ENCODE measurements around the gene INPP5F.
A peak's percentile ranks its signal among the peaks of the same experiment; 100 is the strongest.

Gene INPP5F

GRCh38 chr10:119749455-119749854 is 23.6 kb downstream of the INPP5F start:
- no peaks in the 10 kb centered on the region for H3K27me3 Mint-ChIP-seq
- no peaks in the 10 kb centered on the region for H3K9me3 Mint-ChIP-seq
- H3K36me3 Mint-ChIP-seq (ENCODE audit: low read depth) = peaks cover 10% of the 10 kb centered on the region
- H3K27ac Mint-ChIP-seq = no peak overlapping the region
- H3K4me3 Mint-ChIP-seq = no peak overlapping the region
- peaks cover 21% of the 10 kb centered on the region for H3K4me1 Mint-ChIP-seq (ENCODE audit: low read depth)

- Mint-ChIP-seq H3K36me3 (ENCODE audit: low read depth) (peaks cover 10% of the 10 kb centered on the region), H3K9me3 (no peaks in the 10 kb centered on the region), H3K4me1 (ENCODE audit: low read depth) (peaks cover 11% of the 10 kb centered on the region), H3K27me3 (no peaks in the 10 kb centered on the region), H3K27ac (peak overlapping the region; percentile 49), H3K4me3 (no peak overlapping the region)
Observed at GRCh38 chr10:119750391-119751230, 24.8 kb downstream of the INPP5F start.

- no peaks in the 10 kb centered on the region for H3K9me3 Mint-ChIP-seq
- no peak overlapping the region for H3K4me3 Mint-ChIP-seq
- no peaks in the 10 kb centered on the region for H3K27me3 Mint-ChIP-seq
- H3K36me3 Mint-ChIP-seq (ENCODE audit: low read depth) = peaks cover 14% of the 10 kb centered on the region
- H3K4me1 Mint-ChIP-seq (ENCODE audit: low read depth) = peaks cover 15% of the 10 kb centered on the region
- no peak overlapping the region for H3K27ac Mint-ChIP-seq
Observed at GRCh38 chr10:119753309-119753708, 27.5 kb downstream of the INPP5F start.

- Mint-ChIP-seq H3K27ac (no peak overlapping the region), H3K27me3 (no peaks in the 10 kb centered on the region), H3K4me1 (ENCODE audit: low read depth) (peaks cover 15% of the 10 kb centered on the region), H3K36me3 (ENCODE audit: low read depth) (peaks cover 14% of the 10 kb centered on the region), H3K4me3 (no peak overlapping the region), H3K9me3 (no peaks in the 10 kb centered on the region)
Observed at GRCh38 chr10:119754085-119754484, 28.2 kb downstream of the INPP5F start.

- Mint-ChIP-seq H3K4me1 (ENCODE audit: low read depth) (peaks cover 15% of the 10 kb centered on the region), H3K4me3 (no peak overlapping the region), H3K36me3 (ENCODE audit: low read depth) (peaks cover 18% of the 10 kb centered on the region), H3K27me3 (no peaks in the 10 kb centered on the region), H3K9me3 (no peaks in the 10 kb centered on the region), H3K27ac (no peak overlapping the region)
Observed at GRCh38 chr10:119754936-119755335, 29.1 kb downstream of the INPP5F start.

GRCh38 chr10:119755446-119755845 is 29.6 kb downstream of the INPP5F start:
- Mint-ChIP-seq H3K4me1 (ENCODE audit: low read depth) (peaks cover 10% of the 10 kb centered on the region), H3K27ac (no peak overlapping the region), H3K27me3 (no peaks in the 10 kb centered on the region), H3K36me3 (ENCODE audit: low read depth) (peaks cover 21% of the 10 kb centered on the region), H3K9me3 (no peaks in the 10 kb centered on the region), H3K4me3 (no peak overlapping the region)

- no peak overlapping the region for H3K27ac Mint-ChIP-seq
- H3K27me3 Mint-ChIP-seq = no peaks in the 10 kb centered on the region
- H3K4me3 Mint-ChIP-seq = no peak overlapping the region
- H3K9me3 Mint-ChIP-seq = no peaks in the 10 kb centered on the region
- peaks cover 20% of the 10 kb centered on the region for H3K36me3 Mint-ChIP-seq (ENCODE audit: low read depth)
- peaks cover 16% of the 10 kb centered on the region for H3K4me1 Mint-ChIP-seq (ENCODE audit: low read depth)
Observed at GRCh38 chr10:119758448-119759195, 32.8 kb downstream of the INPP5F start.

- H3K9me3 Mint-ChIP-seq = no peaks in the 10 kb centered on the region
- no peaks in the 10 kb centered on the region for H3K27me3 Mint-ChIP-seq
- no peak overlapping the region for H3K27ac Mint-ChIP-seq
- peaks cover 17% of the 10 kb centered on the region for H3K4me1 Mint-ChIP-seq (ENCODE audit: low read depth)
- H3K4me3 Mint-ChIP-seq = no peak overlapping the region
- H3K36me3 Mint-ChIP-seq (ENCODE audit: low read depth) = peaks cover 22% of the 10 kb centered on the region
Observed at GRCh38 chr10:119759832-119760231, 34.0 kb downstream of the INPP5F start.

- Mint-ChIP-seq H3K36me3 (ENCODE audit: low read depth) (peaks cover 22% of the 10 kb centered on the region), H3K4me1 (ENCODE audit: low read depth) (peaks cover 18% of the 10 kb centered on the region), H3K27ac (no peak overlapping the region), H3K9me3 (no peaks in the 10 kb centered on the region), H3K27me3 (no peaks in the 10 kb centered on the region), H3K4me3 (no peak overlapping the region)
Observed at GRCh38 chr10:119761106-119761505, 35.3 kb downstream of the INPP5F start.

GRCh38 chr10:119762035-119762434 is 36.2 kb downstream of the INPP5F start:
- peaks cover 22% of the 10 kb centered on the region for H3K36me3 Mint-ChIP-seq (ENCODE audit: low read depth)
- peaks cover 21% of the 10 kb centered on the region for H3K4me1 Mint-ChIP-seq (ENCODE audit: low read depth)
- H3K4me3 Mint-ChIP-seq = no peak overlapping the region
- H3K9me3 Mint-ChIP-seq = no peaks in the 10 kb centered on the region
- H3K27me3 Mint-ChIP-seq = no peaks in the 10 kb centered on the region
- no peak overlapping the region for H3K27ac Mint-ChIP-seq

GRCh38 chr10:119762805-119763798 is 37.3 kb downstream of the INPP5F start:
- Mint-ChIP-seq H3K4me1 (ENCODE audit: low read depth) (peaks cover 17% of the 10 kb centered on the region), H3K36me3 (ENCODE audit: low read depth) (peaks cover 16% of the 10 kb centered on the region), H3K27ac (no peak overlapping the region), H3K27me3 (no peaks in the 10 kb centered on the region), H3K9me3 (no peaks in the 10 kb centered on the region), H3K4me3 (no peak overlapping the region)

- Mint-ChIP-seq H3K4me1 (ENCODE audit: low read depth) (peaks cover 15% of the 10 kb centered on the region), H3K9me3 (no peaks in the 10 kb centered on the region), H3K27me3 (no peaks in the 10 kb centered on the region), H3K4me3 (no peak overlapping the region), H3K27ac (no peak overlapping the region), H3K36me3 (ENCODE audit: low read depth) (peaks cover 13% of the 10 kb centered on the region)
Observed at GRCh38 chr10:119768455-119769094, 42.7 kb downstream of the INPP5F start.

- Mint-ChIP-seq H3K27ac (no peak overlapping the region), H3K9me3 (no peaks in the 10 kb centered on the region), H3K4me1 (ENCODE audit: low read depth) (peaks cover 15% of the 10 kb centered on the region), H3K36me3 (ENCODE audit: low read depth) (peaks cover 11% of the 10 kb centered on the region), H3K4me3 (no peak overlapping the region), H3K27me3 (no peaks in the 10 kb centered on the region)
Observed at GRCh38 chr10:119769886-119770285, 44.0 kb downstream of the INPP5F start.

GRCh38 chr10:119770928-119771327 is 45.1 kb downstream of the INPP5F start:
- Mint-ChIP-seq H3K4me1 (ENCODE audit: low read depth) (peaks cover 24% of the 10 kb centered on the region), H3K9me3 (no peaks in the 10 kb centered on the region), H3K27ac (no peak overlapping the region), H3K27me3 (no peaks in the 10 kb centered on the region), H3K36me3 (ENCODE audit: low read depth) (peaks cover 11% of the 10 kb centered on the region), H3K4me3 (no peak overlapping the region)
